Nephron progenitor cell (in vitro differentiated cells): Measurements from ENCODE around the gene SARS2.

Experiments
- DNase-seq: peaks from one replicate; pipeline ENCODE4 v3.0.0; 2021
- H3K27ac Mint-ChIP-seq: 2 replicates; pipeline ENCODE4 v1.8.0; 2021; ENCODE audit warnings: mild to moderate bottlenecking, moderate library complexity, mixed read lengths
- H3K27me3 Mint-ChIP-seq: 2 replicates; pipeline ENCODE4 v1.8.0; 2021; ENCODE audit warnings: mild to moderate bottlenecking, low read depth, mixed read lengths; ENCODE audit not compliant: poor library complexity
- H3K36me3 Mint-ChIP-seq: 2 replicates; pipeline ENCODE4 v1.8.0; 2021; ENCODE audit warnings: low read depth, mixed read lengths
- H3K4me1 Mint-ChIP-seq: 2 replicates; pipeline ENCODE4 v1.8.0; 2021; ENCODE audit warnings: mixed read lengths
- H3K4me3 Mint-ChIP-seq: 2 replicates; pipeline ENCODE4 v1.8.0; 2021; ENCODE audit warnings: mild to moderate bottlenecking, moderate library complexity, mixed read lengths
- H3K9me3 Mint-ChIP-seq: 2 replicates; pipeline ENCODE4 v1.8.0; 2021; ENCODE audit warnings: mild to moderate bottlenecking, moderate library complexity, mixed read lengths
- TF ChIP-seq, protein P1 (sequence below): fragments of 200-600 bp; sonication (generic); IDR thresholded peaks from 2 replicates; pipeline ENCODE4 v1.5.0; 2021; ENCODE audit warnings: antibody characterized with exemption

The SARS2 gene

DNA sequence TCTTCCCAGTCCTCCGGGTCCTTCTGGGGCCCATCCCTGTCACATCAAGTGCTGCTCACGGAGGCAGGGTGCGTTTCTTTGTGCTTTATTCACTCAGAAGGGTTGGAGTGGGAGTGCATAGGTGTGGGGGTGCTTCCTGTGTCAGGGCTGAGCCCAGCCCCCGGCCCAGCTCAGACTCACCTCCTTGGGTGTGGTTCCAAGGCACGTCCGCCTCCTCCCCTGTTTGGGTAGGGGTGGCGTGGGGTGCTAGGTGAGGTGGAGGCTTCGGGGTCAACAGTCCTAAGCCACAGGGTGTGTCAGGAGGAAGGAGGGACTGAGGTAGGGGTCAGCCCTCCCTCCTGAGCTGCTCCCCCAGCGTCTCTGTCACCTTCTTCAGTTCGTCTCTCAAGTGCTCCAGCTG is 21.7 kb downstream of the SARS2 start:
- Mint-ChIP-seq H3K9me3 (peaks cover 5% of the 10 kb centered on the region), H3K4me3 (no peak overlapping the region), H3K36me3 (peaks cover 29% of the 10 kb centered on the region), H3K27me3 (peaks cover 3% of the 10 kb centered on the region), H3K4me1 (peaks cover 8% of the 10 kb centered on the region), H3K27ac (peak overlapping the region; percentile 75)
- DNase-seq = no peak
- TF ChIP-seq, protein P1, sequence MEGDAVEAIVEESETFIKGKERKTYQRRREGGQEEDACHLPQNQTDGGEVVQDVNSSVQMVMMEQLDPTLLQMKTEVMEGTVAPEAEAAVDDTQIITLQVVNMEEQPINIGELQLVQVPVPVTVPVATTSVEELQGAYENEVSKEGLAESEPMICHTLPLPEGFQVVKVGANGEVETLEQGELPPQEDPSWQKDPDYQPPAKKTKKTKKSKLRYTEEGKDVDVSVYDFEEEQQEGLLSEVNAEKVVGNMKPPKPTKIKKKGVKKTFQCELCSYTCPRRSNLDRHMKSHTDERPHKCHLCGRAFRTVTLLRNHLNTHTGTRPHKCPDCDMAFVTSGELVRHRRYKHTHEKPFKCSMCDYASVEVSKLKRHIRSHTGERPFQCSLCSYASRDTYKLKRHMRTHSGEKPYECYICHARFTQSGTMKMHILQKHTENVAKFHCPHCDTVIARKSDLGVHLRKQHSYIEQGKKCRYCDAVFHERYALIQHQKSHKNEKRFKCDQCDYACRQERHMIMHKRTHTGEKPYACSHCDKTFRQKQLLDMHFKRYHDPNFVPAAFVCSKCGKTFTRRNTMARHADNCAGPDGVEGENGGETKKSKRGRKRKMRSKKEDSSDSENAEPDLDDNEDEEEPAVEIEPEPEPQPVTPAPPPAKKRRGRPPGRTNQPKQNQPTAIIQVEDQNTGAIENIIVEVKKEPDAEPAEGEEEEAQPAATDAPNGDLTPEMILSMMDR = no peak

DNA sequence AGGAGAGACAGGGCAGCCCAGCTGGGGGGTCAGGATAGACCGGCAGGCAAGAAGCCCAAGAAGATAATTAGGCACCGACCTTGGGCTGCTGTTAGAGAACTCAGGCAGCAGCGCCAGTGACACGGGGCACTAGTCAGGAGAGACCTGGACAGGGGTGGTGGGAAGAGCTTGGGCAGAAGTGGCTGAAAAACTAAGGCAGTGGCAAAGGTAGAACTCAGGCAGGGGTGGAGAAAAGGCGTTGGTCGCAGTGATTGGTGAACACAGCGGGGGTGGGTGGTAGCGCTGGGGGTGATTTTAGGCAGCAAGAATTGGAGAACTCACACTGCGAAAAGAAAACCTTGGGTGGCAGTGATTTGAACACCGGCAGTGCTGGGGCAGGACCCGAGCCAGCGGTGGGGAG is 22.9 kb downstream of the SARS2 start:
- Mint-ChIP-seq H3K27me3 (peaks cover 3% of the 10 kb centered on the region), H3K4me1 (peaks cover 8% of the 10 kb centered on the region), H3K9me3 (peaks cover 8% of the 10 kb centered on the region), H3K4me3 (no peak overlapping the region), H3K36me3 (peaks cover 25% of the 10 kb centered on the region), H3K27ac (no peak overlapping the region)
- no peak for DNase-seq
- TF ChIP-seq, protein P1 = no peak

DNA sequence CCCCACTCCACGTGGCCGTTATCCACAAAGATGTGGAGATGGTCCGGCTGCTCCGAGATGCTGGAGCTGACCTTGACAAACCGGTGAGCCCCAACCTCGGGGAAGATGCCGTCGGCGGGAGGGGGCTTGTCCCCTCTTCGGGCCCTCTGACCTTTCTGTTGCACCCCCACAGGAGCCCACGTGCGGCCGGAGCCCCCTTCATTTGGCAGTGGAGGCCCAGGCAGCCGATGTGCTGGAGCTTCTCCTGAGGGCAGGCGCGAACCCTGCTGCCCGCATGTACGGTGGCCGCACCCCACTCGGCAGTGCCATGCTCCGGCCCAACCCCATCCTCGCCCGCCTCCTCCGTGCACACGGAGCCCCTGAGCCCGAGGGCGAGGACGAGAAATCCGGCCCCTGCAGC is 23.3 kb downstream of the SARS2 start:
- Mint-ChIP-seq H3K27ac (no peak overlapping the region), H3K27me3 (peaks cover 3% of the 10 kb centered on the region), H3K4me1 (peaks cover 8% of the 10 kb centered on the region), H3K9me3 (peaks cover 11% of the 10 kb centered on the region), H3K36me3 (peaks cover 26% of the 10 kb centered on the region), H3K4me3 (no peak overlapping the region)
- no peak for DNase-seq
- TF ChIP-seq, protein P1 = no peak

DNA sequence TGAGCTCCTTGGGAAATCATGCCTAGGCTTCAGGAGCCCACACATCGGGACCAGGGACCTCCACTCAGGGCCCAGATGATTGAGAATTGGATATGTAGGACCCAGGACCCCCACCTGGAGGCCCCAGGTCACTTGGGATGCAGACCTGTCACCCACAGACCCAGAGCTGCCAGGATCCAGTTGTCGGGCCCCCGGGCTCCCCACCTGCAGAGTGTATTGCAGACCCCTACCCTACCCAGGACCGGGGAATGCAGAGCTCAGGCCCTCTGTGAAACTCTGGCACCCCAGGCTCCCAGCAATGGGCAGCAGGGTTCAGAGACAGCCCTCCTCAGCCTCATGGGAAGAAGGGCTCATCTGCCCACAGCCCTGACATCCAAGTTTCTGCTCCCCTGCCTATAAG is 24.9 kb downstream of the SARS2 start:
- Mint-ChIP-seq H3K4me1 (peaks cover 17% of the 10 kb centered on the region), H3K27me3 (peaks cover 3% of the 10 kb centered on the region), H3K4me3 (no peak overlapping the region), H3K36me3 (peaks cover 37% of the 10 kb centered on the region), H3K9me3 (peaks cover 21% of the 10 kb centered on the region), H3K27ac (no peak overlapping the region)
- TF ChIP-seq, protein P1 = no peak
- DNase-seq = no peak

DNA sequence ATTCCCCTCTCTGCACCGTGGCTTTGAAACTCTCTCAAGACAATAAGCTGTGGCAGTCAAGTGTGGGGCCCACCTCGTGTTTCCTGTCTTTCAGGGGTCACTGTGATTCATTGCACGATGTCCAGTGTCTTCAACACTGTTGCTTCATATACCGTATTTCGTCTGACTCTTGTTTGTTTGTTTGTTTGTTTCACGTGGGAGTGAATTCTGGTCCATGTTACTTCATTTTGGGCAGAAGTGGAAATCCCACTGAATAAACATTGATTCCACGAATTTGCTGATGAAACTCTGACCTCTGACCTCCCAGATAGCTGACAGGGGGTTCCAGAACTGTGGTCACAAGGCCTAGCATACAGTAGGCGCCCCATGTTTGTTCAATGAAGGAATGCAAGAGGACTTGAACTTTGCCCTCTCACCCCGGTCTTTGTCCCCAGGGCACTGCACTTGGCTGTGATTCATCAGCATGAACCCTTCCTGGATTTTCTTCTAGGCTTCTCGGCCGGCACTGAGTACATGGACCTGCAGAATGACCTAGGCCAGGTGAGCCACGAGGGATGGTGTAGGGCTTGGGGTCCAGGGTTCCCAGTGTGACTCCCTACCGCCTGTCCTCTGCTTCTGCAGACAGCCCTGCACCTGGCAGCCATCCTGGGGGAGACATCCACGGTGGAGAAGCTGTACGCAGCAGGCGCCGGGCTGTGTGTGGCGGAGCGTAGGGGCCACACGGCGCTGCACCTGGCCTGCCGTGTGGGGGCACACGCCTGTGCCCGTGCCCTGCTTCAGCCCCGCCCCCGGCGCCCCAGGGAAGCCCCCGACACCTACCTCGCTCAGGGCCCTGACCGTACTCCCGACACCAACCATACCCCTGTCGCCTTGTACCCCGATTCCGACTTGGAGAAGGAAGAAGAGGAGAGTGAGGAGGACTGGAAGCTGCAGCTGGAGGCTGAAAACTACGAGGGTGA is 25.7 kb downstream of the SARS2 start:
- peak overlapping the region; percentile 4 for H3K27ac Mint-ChIP-seq
- H3K36me3 Mint-ChIP-seq = peaks cover 37% of the 10 kb centered on the region
- peaks cover 3% of the 10 kb centered on the region for H3K27me3 Mint-ChIP-seq
- H3K4me1 Mint-ChIP-seq = peaks cover 24% of the 10 kb centered on the region
- H3K9me3 Mint-ChIP-seq = peaks cover 21% of the 10 kb centered on the region
- no peak for DNase-seq
- TF ChIP-seq, protein P1 = no peak
- no peak overlapping the region for H3K4me3 Mint-ChIP-seq

DNA sequence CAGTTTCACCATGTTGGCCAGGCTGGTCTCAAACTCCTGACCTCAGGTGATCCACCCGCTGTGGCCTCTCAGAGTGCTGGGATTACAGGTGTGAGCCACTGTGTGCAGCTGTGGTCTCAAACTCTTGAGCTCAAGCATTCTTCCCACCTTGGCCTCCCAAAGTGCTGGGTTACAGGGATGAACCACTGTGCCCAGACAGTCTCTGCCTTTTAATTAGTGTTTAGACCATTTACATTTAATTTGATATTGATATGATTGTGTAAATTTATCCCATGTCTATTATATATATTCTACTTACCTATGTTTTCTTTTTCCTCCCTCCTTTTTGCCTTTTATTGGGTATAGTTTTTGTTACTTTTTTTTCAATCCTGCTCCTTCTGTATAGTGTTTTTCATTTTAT is 28.9 kb downstream of the SARS2 start:
- peaks cover 21% of the 10 kb centered on the region for H3K9me3 Mint-ChIP-seq
- H3K27me3 Mint-ChIP-seq = peaks cover 3% of the 10 kb centered on the region
- peaks cover 46% of the 10 kb centered on the region for H3K4me1 Mint-ChIP-seq
- H3K36me3 Mint-ChIP-seq = peaks cover 29% of the 10 kb centered on the region
- TF ChIP-seq, protein P1 = no peak
- H3K27ac Mint-ChIP-seq = no peak overlapping the region
- DNase-seq = no peak
- peak overlapping the region; percentile 66 for H3K4me3 Mint-ChIP-seq
